ENCODE measurements around the gene NUBP2.

DNA sequence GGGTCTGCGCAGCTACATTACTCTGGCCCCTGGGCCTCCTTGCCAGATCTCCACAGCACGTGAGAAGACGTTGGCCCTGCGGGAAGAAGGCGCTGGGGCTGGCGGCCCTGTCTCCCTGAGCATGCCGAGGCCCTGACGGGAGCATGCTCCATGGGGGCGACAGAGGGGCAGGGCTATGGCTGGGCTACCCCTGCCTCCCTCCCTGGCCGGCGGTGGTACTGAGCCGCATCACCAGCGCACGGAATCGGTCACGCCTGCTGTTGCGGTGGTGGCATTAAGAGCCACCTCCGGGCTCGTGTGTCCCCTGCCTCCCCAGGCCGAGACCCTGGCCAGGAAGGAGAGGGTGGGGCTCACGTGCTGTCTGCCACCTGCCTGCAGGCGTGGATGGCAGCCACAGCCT is 48.6 kb upstream of the NUBP2 start:
- TF ChIP-seq PPARA (CRISPR knock-in tag; IDR thresholded peaks at IDR 0.05; ENCODE audit: borderline replicate concordance) (no peak), SNAI2 (CRISPR knock-in tag; IDR thresholded peaks at IDR 0.05) (no peak)
- TF ChIP-seq, protein P1, sequence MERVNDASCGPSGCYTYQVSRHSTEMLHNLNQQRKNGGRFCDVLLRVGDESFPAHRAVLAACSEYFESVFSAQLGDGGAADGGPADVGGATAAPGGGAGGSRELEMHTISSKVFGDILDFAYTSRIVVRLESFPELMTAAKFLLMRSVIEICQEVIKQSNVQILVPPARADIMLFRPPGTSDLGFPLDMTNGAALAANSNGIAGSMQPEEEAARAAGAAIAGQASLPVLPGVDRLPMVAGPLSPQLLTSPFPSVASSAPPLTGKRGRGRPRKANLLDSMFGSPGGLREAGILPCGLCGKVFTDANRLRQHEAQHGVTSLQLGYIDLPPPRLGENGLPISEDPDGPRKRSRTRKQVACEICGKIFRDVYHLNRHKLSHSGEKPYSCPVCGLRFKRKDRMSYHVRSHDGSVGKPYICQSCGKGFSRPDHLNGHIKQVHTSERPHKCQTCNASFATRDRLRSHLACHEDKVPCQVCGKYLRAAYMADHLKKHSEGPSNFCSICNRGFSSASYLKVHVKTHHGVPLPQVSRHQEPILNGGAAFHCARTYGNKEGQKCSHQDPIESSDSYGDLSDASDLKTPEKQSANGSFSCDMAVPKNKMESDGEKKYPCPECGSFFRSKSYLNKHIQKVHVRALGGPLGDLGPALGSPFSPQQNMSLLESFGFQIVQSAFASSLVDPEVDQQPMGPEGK (CRISPR knock-in tag; IDR thresholded peaks at IDR 0.05; ENCODE audit: borderline replicate concordance): no peak
